BE2C (cell line): ENCODE results near the gene DDX43.
"Not testable (repeated sequence)": the region's sequence is repeated elsewhere in the genome, so short reads cannot be mapped to it uniquely, and the experiment has no call there.

Experiments
- DNase-seq: peaks from one replicate; pipeline ENCODE4 v3.0.0-alpha.2; 2020
- H3K27me3 ChIP-seq: fragments of 250-450 bp; sonication (Bioruptor Pico); 2 replicates; pipeline ENCODE4 v1.5.1; 2020; ENCODE audit warnings: mild to moderate bottlenecking
- H3K36me3 ChIP-seq: fragments of 250-450 bp; sonication (Bioruptor Pico); 2 replicates; pipeline ENCODE4 v1.5.1; 2020; ENCODE audit warnings: mild to moderate bottlenecking
- H3K4me1 ChIP-seq: fragments of 250-450 bp; sonication (Bioruptor Pico); 2 replicates; pipeline ENCODE4 v1.5.1; 2020
- H3K4me3 ChIP-seq: 2 replicates; pipeline ENCODE4 v1.5.1; 2011; ENCODE audit warnings: low read depth, low read length
- H3K9me3 ChIP-seq: fragments of 250-450 bp; sonication (Bioruptor Pico); 2 replicates; pipeline ENCODE4 v1.5.1; 2020
- CTCF ChIP-seq: IDR thresholded peaks from 2 replicates; pipeline ENCODE4 v1.5.1; 2012; ENCODE audit warnings: mild to moderate bottlenecking, low read depth, low read length

Gene DDX43

GRCh38 chr6:73382462-73383113, 12.0 kb upstream of the DDX43 start:
- DNase-seq = no peak
- H3K9me3 ChIP-seq = no peaks in the 10 kb centered on the region
- no peaks in the 10 kb centered on the region for H3K4me1 ChIP-seq
- H3K4me3 ChIP-seq = no peak overlapping the region
- no peaks in the 10 kb centered on the region for H3K36me3 ChIP-seq
- no peaks in the 10 kb centered on the region for H3K27me3 ChIP-seq
- TF ChIP-seq CTCF = no peak

- peak overlapping the region; percentile 65 for H3K4me3 ChIP-seq
- DNase-seq = no peak
- no peaks in the 10 kb centered on the region for H3K27me3 ChIP-seq
- no peaks in the 10 kb centered on the region for H3K4me1 ChIP-seq
- no peaks in the 10 kb centered on the region for H3K36me3 ChIP-seq
- no peak for TF ChIP-seq CTCF
- H3K9me3 ChIP-seq = no peaks in the 10 kb centered on the region
These were observed 6.2 kb upstream of the DDX43 start for GRCh38 chr6:73388433-73388799.

GRCh38 chr6:73388800-73389512, 5.7 kb upstream of the DDX43 start:
- Histone ChIP-seq H3K9me3 (no peaks in the 10 kb centered on the region), H3K36me3 (no peaks in the 10 kb centered on the region), H3K27me3 (no peaks in the 10 kb centered on the region), H3K4me1 (no peaks in the 10 kb centered on the region), H3K4me3 (peak overlapping the region; percentile 65)
- DNase-seq = peak; percentile 61
- TF ChIP-seq CTCF = peak; percentile 77

GRCh38 chr6:73389854-73390253, 4.8 kb upstream of the DDX43 start:
- Histone ChIP-seq H3K27me3 (no peaks in the 10 kb centered on the region), H3K36me3 (no peaks in the 10 kb centered on the region), H3K4me3 (no peak overlapping the region), H3K9me3 (no peaks in the 10 kb centered on the region), H3K4me1 (no peaks in the 10 kb centered on the region)
- no peak for DNase-seq
- no peak for TF ChIP-seq CTCF

- Histone ChIP-seq H3K4me1 (no peaks in the 10 kb centered on the region), H3K9me3 (no peaks in the 10 kb centered on the region), H3K27me3 (no peaks in the 10 kb centered on the region), H3K36me3 (no peaks in the 10 kb centered on the region), H3K4me3 (no peak overlapping the region)
- no peak for TF ChIP-seq CTCF
- no peak for DNase-seq
These were observed 3.0 kb upstream of the DDX43 start for GRCh38 chr6:73391675-73392074.

GRCh38 chr6:73392188-73392587, 2.4 kb upstream of the DDX43 start:
- H3K9me3 ChIP-seq, DNase-seq, H3K4me3 ChIP-seq, H3K36me3 ChIP-seq, H3K27me3 ChIP-seq, H3K4me1 ChIP-seq: not testable (repeated sequence)
